Measurements from ENCODE around the gene C1QL1. TPM values are rescaled to one million over a fixed set of nuclear protein-coding genes. Genes with fewer than 3 reads are reported as not detected.

C1QL1 gene
- total RNA-seq, 1 donor from 2014 or later = 1.4 TPM

DNA sequence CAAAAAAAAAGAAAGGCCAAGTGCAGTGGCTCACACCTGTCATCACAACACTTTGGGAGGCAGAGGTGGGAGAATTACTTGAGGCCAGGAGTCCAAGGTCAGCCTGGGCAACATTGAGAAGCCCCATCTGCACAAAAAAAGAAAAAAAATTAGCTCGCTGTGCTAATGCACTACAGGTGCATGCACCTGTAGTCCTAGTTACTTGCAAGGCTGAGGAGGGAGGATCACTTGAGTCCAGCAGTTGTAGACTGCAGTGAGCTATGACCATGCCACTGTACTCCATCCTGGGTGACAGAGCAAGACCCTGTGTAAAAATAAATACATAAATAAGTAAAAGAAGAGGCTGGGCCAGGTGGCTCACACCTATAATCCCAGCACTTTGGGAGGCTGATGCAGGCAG is 43.7 kb upstream of the C1QL1 start:
- no peaks in the 10 kb centered on the region for H3K36me3 Mint-ChIP-seq (ENCODE audit: unreplicated experiment)
- no peak for DNase-seq (ENCODE audit: extremely low spot score, unreplicated experiment)
- no peaks in the 10 kb centered on the region for H3K9me3 Mint-ChIP-seq (ENCODE audit: unreplicated experiment)
- H3K27ac Mint-ChIP-seq (ENCODE audit: unreplicated experiment) = no peak overlapping the region
- no peak for TF ChIP-seq CTCF (IDR thresholded peaks at IDR 0.05)
- no peak overlapping the region for H3K4me3 Mint-ChIP-seq (ENCODE audit: unreplicated experiment)
- peaks cover 11% of the 10 kb centered on the region for H3K4me1 Mint-ChIP-seq (ENCODE audit: unreplicated experiment)
- peaks cover 7% of the 10 kb centered on the region for H3K27me3 Mint-ChIP-seq (ENCODE audit: unreplicated experiment)

DNA sequence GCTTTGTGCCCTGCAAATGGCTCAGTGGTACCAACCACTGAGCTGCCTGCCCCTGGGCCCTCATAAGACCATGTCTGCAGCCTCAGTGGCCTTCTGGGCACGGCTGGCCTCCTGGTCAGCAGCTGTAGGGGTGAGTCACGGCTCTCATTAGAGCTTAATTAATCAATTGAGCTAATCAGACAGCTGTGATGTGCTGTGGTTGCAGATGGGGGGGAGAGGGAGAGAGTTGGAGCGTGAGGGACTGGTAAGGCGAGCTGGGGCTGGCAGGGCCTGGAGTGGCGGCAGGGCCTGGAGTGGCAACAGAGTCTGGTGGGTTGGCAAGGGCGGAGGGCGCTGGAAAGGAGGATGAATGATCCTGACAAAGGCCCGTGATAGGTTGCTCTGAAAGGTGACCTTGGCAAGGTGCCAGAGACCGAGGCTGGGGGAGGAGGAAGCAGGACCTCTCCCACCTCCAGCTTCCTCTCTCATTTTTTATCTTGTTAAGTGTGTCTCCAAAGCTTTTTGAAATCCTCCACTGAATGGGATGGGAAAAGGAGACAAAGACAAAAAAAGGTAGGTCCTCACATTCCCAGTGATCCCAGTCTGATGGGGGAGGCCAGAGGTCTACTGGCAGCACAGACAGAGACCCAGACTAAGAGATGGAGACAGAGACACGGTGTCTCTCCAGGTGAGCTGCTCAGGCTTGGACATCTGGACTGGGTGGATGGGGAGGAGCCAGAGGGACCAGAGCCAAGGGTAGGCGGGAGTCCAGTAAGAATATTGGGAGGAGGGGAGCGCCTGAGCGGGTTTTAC is 41.8 kb upstream of the C1QL1 start:
- Mint-ChIP-seq H3K27me3 (ENCODE audit: unreplicated experiment) (peaks cover 7% of the 10 kb centered on the region), H3K36me3 (ENCODE audit: unreplicated experiment) (no peaks in the 10 kb centered on the region), H3K27ac (ENCODE audit: unreplicated experiment) (no peak overlapping the region), H3K9me3 (ENCODE audit: unreplicated experiment) (no peaks in the 10 kb centered on the region), H3K4me1 (ENCODE audit: unreplicated experiment) (peaks cover 3% of the 10 kb centered on the region), H3K4me3 (ENCODE audit: unreplicated experiment) (no peak overlapping the region)
- no peak for DNase-seq (ENCODE audit: extremely low spot score, unreplicated experiment)
- no peak for TF ChIP-seq CTCF (IDR thresholded peaks at IDR 0.05)

- Mint-ChIP-seq H3K27ac (ENCODE audit: unreplicated experiment) (no peak overlapping the region), H3K4me3 (ENCODE audit: unreplicated experiment) (no peak overlapping the region), H3K36me3 (ENCODE audit: unreplicated experiment) (no peaks in the 10 kb centered on the region), H3K4me1 (ENCODE audit: unreplicated experiment) (peaks cover 12% of the 10 kb centered on the region), H3K27me3 (ENCODE audit: unreplicated experiment) (peaks cover 13% of the 10 kb centered on the region), H3K9me3 (ENCODE audit: unreplicated experiment) (no peaks in the 10 kb centered on the region)
- no peak for TF ChIP-seq CTCF (IDR thresholded peaks at IDR 0.05)
- DNase-seq (ENCODE audit: extremely low spot score, unreplicated experiment) = no peak
Measured at GRCh38 chr17:45008216-45008615, 40.1 kb upstream of the C1QL1 start.

DNA sequence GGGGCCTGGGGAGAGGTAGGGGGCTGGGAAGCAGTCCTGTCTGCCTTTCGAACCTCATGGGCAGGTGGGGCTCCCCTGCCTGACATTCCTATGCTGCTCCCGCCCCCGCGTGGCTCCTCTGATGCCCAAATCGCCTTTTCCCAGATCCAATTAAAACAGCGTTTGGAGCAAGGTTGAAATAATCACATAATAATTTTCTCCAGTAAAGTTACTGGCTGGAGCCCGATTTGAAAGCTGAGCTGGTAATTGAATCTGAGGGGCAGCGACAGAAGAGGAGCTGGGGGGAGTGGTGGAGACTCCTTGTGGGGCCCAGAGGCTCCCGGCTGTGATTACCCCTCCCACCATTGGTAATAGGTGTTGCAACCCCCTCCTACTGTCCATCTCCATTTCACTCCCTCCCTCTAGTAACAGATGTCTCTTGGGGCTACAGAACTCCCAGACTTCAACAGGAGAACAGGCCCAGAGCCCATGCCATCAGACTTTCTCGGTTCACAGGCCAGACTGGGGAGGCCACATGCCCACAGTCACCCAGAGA is 38.9 kb upstream of the C1QL1 start:
- no peaks in the 10 kb centered on the region for H3K36me3 Mint-ChIP-seq (ENCODE audit: unreplicated experiment)
- peaks cover 13% of the 10 kb centered on the region for H3K27me3 Mint-ChIP-seq (ENCODE audit: unreplicated experiment)
- no peak for TF ChIP-seq CTCF (IDR thresholded peaks at IDR 0.05)
- no peak for DNase-seq (ENCODE audit: extremely low spot score, unreplicated experiment)
- H3K4me1 Mint-ChIP-seq (ENCODE audit: unreplicated experiment) = peaks cover 11% of the 10 kb centered on the region
- no peak overlapping the region for H3K27ac Mint-ChIP-seq (ENCODE audit: unreplicated experiment)
- H3K9me3 Mint-ChIP-seq (ENCODE audit: unreplicated experiment) = no peaks in the 10 kb centered on the region
- H3K4me3 Mint-ChIP-seq (ENCODE audit: unreplicated experiment) = no peak overlapping the region

DNA sequence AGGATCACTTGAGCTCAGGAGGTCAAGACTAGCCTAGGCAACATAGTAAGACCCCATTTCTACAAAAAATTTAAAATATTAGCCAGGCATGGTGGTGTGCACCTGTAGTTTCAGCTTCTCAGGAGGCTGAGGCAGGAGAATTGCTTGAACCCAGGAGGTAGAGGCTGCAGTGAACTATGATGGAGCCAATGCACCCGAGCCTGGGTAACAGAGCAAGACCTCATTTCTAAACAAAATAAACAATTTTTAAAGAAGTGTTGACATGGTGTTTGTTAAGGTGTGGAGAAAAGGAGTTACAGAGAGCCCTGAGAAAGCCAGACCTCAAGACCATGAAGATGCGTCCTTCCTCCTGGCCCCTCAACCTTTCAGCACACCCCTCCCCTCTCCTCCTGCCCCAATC is 37.6 kb upstream of the C1QL1 start:
- Mint-ChIP-seq H3K4me1 (ENCODE audit: unreplicated experiment) (peaks cover 11% of the 10 kb centered on the region), H3K36me3 (ENCODE audit: unreplicated experiment) (no peaks in the 10 kb centered on the region), H3K27me3 (ENCODE audit: unreplicated experiment) (peaks cover 13% of the 10 kb centered on the region), H3K27ac (ENCODE audit: unreplicated experiment) (no peak overlapping the region), H3K9me3 (ENCODE audit: unreplicated experiment) (no peaks in the 10 kb centered on the region), H3K4me3 (ENCODE audit: unreplicated experiment) (no peak overlapping the region)
- no peak for DNase-seq (ENCODE audit: extremely low spot score, unreplicated experiment)
- no peak for TF ChIP-seq CTCF (IDR thresholded peaks at IDR 0.05)
